GM06990 (cell line): Measurements from ENCODE around the gene BICD1.

ENCODE experiments used
- DNase-seq: peaks from one replicate; pipeline ENCODE4 v3.0.0-alpha.2; 2011; ENCODE audit not compliant: insufficient read length; ENCODE audit errors: extremely low read depth
- H3K27me3 ChIP-seq: replicated peaks from 2 replicates; pipeline ENCODE4 v1.6.0; 2011; ENCODE audit warnings: low read length; ENCODE audit not compliant: control insufficient read depth, insufficient read depth
- H3K36me3 ChIP-seq: 2 replicates; pipeline ENCODE4 v1.5.1; 2011; ENCODE audit warnings: low read length; ENCODE audit not compliant: control insufficient read depth, insufficient read depth
- H3K4me3 ChIP-seq: replicated peaks from 2 replicates; pipeline ENCODE4 v1.5.1; 2011; ENCODE audit warnings: low read depth, mild to moderate bottlenecking, control low read depth, low read length
- TF ChIP-seq, protein P1 (sequence below): IDR thresholded peaks from 2 replicates; pipeline ENCODE4 v1.5.1; 2011; ENCODE audit warnings: low read length, control low read depth, mild to moderate bottlenecking, inconsistent platforms; ENCODE audit not compliant: insufficient read depth, poor library complexity, severe bottlenecking

Gene BICD1

GRCh38 chr12:32080435-32080834, 26.2 kb upstream of the BICD1 start:
- Histone ChIP-seq H3K4me3 (no peak overlapping the region), H3K36me3 (no peaks in the 10 kb centered on the region), H3K27me3 (no peaks in the 10 kb centered on the region)
- TF ChIP-seq, protein P1, sequence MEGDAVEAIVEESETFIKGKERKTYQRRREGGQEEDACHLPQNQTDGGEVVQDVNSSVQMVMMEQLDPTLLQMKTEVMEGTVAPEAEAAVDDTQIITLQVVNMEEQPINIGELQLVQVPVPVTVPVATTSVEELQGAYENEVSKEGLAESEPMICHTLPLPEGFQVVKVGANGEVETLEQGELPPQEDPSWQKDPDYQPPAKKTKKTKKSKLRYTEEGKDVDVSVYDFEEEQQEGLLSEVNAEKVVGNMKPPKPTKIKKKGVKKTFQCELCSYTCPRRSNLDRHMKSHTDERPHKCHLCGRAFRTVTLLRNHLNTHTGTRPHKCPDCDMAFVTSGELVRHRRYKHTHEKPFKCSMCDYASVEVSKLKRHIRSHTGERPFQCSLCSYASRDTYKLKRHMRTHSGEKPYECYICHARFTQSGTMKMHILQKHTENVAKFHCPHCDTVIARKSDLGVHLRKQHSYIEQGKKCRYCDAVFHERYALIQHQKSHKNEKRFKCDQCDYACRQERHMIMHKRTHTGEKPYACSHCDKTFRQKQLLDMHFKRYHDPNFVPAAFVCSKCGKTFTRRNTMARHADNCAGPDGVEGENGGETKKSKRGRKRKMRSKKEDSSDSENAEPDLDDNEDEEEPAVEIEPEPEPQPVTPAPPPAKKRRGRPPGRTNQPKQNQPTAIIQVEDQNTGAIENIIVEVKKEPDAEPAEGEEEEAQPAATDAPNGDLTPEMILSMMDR = no peak
- no peak for DNase-seq

DNA sequence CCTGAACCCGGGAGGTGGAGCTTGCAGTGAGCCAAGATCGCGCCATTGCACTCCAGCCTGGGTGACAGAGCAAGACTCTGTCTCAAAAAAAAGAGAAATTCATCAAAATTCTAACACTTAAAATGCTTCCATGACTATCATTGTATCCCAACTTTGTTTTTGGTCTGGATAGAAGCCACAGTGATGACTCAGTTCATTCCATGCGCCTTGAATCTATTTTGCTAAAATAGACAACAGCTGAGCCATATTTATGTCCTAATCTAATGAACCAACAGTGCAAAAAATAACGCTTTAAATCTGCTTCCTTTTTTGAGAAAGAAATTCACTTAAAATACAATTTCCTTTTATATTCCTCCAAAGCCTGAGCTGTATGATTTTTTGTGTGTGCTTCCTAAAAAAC, 23.2 kb upstream of the BICD1 start:
- TF ChIP-seq, protein P1 = no peak

DNA sequence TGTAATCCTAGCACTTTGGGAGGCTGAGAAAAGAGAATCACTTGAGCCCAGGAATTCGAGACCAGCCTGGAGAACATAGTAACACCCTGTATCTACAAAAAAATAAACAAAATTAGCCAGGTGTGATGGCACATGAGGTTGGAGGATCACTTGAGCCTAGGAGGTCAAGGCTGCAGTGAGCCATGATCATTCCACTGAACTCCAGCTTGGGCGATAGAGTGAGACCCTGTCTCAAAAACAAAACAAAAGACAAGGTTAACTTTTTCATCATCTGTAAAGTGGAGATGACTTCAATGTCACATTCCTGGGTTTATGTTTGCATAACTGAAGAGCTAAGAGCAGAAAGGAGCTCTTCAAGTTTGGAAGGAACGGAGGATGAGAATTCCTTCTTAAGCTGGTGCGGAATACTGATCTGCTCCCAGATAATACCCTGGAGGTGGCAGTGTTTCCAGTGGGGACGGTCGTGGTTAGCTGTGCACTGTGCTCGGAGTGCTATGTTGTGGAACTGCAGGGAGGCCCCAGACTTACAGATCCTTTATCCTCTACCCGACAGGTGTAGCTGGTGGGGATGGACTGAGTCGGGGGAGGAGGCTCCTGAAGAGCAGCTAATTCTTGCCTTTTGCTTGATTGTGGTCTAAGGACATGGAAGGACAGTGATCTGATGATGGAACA, 22.5 kb upstream of the BICD1 start:
- TF ChIP-seq, protein P1 = no peak
- H3K36me3 ChIP-seq = no peaks in the 10 kb centered on the region
- H3K4me3 ChIP-seq = no peak overlapping the region
- no peaks in the 10 kb centered on the region for H3K27me3 ChIP-seq
- no peak for DNase-seq

More for the DNA sequence above, 23.2 kb upstream of the BICD1 start:
- DNase-seq = no peak
- H3K27me3 ChIP-seq = no peaks in the 10 kb centered on the region
- no peak overlapping the region for H3K4me3 ChIP-seq
- H3K36me3 ChIP-seq = no peaks in the 10 kb centered on the region

- TF ChIP-seq, protein P1 = no peak
- Histone ChIP-seq H3K27me3 (no peaks in the 10 kb centered on the region), H3K4me3 (no peak overlapping the region), H3K36me3 (no peaks in the 10 kb centered on the region)
- DNase-seq = no peak
These were observed 21.9 kb upstream of the BICD1 start for GRCh38 chr12:32084753-32085152.

- Histone ChIP-seq H3K36me3 (no peaks in the 10 kb centered on the region), H3K4me3 (no peak overlapping the region), H3K27me3 (no peaks in the 10 kb centered on the region)
- TF ChIP-seq, protein P1 = no peak
- no peak for DNase-seq
These were observed 19.3 kb upstream of the BICD1 start for GRCh38 chr12:32087306-32087705.

GRCh38 chr12:32089156-32089555, 17.5 kb upstream of the BICD1 start:
- no peak overlapping the region for H3K4me3 ChIP-seq
- no peaks in the 10 kb centered on the region for H3K36me3 ChIP-seq
- H3K27me3 ChIP-seq = no peaks in the 10 kb centered on the region
- DNase-seq = no peak
- TF ChIP-seq, protein P1 = no peak
